GM21423 (cell line): ENCODE results near the gene MBOAT2.
"Not testable (repeated sequence)": the region's sequence is repeated elsewhere in the genome, so short reads cannot be mapped to it uniquely, and the experiment has no call there.

Experiments
- ATAC-seq: cut with Tn5 transposase; IDR thresholded peaks from one replicate; pipeline ENCODE4 v1.9.1; 2021; ENCODE audit warnings: mild to moderate bottlenecking, moderate library complexity; ENCODE audit not compliant: unreplicated experiment

Gene MBOAT2

DNA sequence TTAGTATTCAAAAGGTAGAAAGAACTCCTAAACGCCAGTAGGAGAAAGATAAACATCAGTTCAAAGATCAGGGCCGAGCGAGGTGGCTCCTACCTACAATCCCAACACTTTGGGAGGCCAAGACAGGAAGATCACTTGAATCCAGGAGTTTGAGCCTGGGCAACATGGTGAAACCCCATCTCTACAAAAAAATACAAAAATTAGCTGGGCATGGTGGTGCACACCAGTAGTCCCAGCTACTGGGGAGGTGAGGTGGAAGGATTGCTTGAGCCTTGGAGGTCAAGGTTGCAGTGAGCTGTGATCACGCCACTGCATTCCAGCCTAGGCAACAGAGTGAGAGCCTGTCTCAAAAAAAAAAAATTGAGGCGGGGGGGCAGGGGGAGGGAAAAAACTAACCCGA is 40.6 kb downstream of the MBOAT2 start:
- ATAC-seq: no peak

DNA sequence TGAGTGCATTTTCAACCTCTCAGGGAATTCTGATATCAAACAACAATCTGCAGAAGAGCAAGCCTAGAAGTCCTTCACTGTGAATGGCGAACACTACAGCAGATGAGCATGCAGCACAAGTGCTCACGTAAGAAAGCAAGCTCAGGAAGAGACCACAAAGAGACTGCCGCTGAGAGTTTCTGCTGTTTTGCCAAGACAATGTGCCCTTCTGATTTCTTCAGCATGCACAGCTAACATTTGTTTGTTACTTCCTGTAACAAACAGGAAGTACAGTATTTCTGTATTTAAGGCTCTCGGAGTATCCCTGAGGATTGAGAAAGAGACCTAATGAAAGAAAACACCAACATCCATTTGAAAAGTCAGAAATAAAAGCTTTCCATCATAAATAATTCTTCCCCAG is 45.9 kb downstream of the MBOAT2 start:
- ATAC-seq: no peak

DNA sequence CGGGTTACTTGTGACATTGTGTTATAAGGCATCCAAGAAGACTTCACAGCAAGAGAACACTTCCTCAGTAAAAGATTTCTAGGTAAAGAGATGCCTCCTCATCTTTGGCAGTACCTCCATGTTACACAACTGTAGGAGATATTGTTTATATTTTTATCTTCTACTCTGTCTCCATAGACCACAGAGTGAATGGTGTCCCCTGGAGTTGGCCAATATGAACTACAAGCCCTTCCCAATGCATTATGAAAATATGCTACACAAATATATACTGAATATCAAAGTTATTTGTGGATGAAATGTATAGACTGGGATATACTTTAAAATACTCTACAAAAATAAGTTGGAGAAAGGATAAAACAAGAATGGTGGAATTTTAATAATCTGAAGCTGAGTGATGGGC is 46.7 kb downstream of the MBOAT2 start:
- no peak for ATAC-seq

DNA sequence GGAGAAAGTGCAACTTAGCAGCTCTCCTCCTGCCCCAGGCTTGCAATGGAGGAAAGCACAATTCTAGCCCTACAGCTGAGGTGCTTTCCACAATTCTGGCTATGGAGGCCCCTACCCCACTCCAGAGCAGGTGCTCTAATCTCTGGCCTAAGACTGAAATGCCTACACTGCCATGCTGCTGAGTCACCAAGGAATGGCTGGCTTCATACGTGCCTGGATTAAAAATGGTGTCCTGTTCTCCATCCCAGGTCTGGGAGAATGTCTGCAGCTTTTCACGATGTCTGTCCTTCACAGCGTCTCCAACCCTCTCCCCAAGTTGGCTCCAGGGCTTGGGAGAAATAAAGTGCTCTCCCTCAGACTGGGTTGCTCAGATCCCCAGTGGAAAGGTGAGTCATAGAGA is 48.5 kb downstream of the MBOAT2 start:
- no peak for ATAC-seq

DNA sequence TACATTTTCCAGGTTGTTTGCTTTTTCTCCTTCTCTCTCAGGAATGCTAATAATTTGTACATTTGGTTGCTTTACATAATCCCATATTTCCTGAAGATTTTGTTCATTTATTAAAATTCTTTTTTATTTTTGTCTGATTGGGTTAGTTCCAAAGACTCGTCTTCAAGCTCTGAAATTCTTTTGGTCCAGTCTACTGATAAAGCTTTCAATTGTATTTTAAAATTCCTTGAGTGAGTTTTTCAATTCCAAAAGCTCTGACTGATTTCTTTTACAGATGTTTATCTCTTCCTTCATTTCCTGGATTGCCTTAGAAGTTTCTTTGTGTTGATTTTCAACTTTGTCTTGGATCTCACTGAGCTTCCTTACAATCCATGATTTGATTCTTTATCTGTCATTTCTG is 50.0 kb downstream of the MBOAT2 start:
- ATAC-seq: no peak

DNA sequence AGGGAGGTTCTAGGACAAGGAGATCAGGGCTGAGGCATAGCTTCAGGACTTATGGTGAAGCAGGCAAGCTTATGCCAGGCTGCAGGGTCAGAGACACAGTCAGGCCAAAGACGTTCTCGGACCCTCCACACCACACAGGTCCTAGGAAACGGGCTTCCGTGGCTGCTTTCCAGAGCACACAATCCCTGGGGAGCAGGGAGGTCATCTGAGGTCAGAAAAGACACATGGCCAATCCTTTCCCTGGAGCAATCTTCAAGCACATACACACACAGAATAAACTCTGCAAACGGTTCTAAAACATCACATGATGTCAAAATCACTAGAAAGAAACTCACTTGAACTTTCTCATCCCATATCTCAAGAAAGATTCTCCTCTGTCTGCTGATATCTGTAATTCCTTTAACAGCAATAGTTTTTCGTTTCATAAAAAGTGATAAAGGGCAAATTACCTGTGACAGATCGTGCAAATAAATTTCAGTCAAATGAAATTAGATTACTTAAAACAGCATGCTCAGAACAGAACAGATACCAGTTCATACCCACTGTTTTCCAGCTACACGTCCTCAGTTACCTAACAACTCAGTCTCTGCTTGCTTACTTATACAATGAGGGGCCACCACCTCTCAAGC is 63.9 kb downstream of the MBOAT2 start:
- ATAC-seq: no peak

DNA sequence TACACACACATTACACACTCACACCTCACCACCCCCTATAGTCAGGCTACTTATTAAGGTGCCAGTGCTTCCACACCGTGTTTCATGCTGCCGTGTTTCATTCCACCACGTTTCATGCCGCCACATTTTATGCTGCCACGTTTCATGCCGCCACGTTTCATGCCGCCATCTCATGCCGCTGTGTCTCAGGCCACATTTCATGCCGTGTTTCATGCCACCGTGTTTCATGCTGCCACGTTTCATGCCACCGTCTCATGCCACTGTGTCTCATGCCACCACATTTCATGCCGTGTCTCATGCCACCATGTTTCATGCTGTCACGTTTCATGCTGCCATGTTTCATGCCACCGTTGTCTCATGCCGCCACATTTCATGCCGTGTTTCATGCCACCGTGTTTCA is 65.1 kb downstream of the MBOAT2 start:
- ATAC-seq: no peak

DNA sequence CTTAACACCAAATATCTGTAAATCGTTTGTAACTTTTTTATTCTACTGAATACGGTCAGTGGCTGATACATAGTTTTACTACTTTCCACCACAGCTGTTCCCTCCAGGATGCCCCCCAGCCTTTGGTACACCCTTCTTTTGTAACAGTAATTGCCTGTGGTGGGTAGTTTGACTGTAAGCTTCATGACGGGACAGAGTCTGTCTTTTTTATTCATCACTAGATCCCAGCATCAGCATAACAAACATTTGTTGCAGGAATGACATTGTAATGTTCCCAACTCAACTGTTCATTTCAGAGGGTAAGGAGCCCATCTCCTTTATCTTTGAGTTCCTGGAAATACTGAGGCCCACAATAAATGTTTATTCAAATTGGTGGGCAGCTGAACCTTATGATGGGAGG is 67.5 kb downstream of the MBOAT2 start:
- no peak for ATAC-seq

DNA sequence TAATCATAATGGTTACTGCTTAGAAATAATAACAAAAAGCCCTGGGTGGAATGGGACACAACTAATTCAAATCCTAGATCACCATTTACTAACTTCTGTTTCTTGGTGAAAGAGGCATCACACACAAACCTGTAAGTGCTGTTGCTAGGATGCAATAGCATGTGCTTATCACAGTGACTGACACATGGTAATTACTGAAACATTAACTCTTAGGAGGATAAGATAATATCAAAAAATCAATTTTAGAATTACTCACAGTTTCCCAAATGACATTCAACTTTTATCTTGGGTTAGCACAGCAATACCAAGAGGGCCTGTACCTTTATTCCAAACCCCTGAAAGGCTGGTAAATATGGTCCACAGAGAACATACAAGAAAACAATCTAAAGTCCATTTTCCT is 69.1 kb downstream of the MBOAT2 start:
- no peak for ATAC-seq

DNA sequence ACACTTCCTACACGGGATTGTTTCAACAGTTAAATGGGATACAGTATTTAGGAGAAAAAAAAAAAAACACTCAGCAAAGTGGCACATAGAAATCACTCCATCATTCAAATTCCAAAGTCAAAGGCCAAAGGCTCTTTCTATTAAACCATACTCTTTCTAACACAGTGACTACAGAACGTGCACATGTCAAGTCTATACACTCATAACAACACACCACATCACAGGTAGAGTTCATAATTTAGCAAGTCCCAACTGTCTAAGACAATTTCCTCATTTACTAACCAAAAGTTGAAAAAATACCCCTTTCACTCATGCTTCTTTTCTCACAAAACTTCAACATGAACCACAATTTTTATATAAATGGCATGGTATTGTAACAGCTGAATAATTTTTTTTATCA is 70.8 kb downstream of the MBOAT2 start:
- no peak for ATAC-seq

DNA sequence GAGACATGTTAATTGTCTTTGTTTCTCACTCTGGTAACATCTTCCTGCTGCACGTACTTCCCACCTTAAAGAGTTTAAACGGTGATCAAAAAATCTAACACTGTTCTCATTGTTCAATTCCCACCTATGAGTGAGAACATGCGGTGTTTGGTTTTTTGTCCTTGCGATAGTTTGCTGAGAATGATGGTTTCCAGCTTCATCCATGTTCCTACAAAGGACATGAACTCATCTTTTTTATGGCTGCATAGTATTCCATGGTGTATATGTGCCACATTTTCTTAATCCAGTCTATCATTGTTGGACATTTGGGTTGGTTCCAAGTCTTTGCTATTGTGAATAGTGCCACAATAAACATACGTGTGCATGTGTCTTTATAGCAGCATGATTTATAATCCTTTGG is 73.3 kb downstream of the MBOAT2 start:
- not testable (repeated sequence) for ATAC-seq

DNA sequence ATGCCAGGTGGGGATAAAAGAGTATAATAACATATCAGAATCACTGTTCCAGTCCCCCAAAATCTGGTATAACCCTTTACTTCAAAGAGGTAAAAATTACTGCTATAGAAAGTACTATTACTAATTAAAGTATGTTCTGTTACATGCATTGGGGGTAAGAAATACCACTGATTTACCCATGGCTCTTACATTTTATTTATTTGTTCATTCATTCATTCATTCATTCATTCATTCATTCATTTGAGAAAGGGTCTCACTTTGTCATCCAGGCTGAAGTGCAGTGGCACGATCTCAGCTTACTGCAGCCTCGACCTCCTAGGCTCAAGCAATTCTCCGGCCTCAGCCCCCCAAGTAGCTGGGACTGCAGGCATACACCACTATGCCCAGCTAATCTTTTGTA is 74.4 kb downstream of the MBOAT2 start:
- ATAC-seq: no peak

DNA sequence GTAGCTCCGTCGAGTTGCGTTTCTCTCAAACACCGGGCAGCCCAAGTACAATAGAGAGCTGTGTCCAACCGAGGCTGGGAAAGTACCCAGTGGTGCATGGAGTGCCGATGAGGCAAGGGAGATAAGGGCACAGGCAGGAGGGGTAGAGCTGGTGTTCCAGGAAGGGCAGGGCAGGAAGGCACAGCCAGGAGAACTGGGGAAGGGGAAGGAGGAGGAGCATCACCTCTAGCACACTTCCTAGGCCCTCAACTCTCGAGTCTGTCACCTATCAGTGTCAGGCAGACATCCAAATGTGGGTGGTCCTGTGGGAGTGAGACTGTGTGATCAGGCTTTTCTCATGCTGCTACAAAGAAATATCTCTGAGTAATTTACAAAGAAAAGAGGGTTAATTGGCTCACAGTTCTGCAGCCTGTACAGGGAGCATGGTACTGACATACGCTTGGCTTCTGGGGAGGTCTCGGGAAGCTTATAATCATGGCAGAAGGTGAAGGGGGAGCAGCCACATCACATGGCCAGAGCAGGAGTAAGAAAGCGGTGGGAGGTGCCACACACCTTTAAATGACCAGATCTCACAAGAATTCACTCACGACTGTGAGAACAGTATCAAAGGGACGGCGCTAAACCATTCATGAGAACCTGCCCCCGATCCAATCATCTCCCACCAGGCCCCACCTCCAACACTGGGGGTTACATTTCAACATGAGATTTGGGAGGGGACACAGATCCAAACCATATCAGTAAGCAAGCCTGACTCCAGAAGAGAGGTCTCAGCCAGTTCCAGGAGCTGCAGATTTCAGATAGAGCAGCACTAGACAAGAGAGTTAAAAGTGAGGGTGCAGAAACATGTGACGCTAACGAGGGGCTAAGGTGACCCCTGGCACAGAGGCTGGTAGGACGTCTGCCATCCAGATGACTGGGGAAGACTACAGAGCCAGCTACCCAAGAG is 75.7 kb downstream of the MBOAT2 start:
- no peak for ATAC-seq

DNA sequence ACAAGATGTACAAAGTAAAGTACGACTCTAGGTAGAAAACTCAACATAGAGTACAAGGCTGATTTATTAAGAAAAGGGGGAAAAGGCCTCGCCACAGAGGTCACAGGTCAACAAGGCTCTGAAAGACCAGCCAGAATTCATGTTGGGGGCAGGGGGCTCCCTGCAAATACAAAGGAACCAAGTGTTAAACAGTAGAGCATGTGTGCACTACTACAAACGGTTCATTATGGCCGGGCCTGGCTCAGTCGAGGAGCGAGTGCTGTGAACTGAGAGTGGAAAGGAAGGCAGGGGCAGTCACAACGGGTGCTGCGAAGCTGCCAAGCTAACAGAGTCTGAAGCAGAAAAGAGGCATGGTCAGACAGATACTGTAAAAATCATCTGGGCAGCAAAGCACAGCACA is 77.1 kb downstream of the MBOAT2 start:
- ATAC-seq: no peak

DNA sequence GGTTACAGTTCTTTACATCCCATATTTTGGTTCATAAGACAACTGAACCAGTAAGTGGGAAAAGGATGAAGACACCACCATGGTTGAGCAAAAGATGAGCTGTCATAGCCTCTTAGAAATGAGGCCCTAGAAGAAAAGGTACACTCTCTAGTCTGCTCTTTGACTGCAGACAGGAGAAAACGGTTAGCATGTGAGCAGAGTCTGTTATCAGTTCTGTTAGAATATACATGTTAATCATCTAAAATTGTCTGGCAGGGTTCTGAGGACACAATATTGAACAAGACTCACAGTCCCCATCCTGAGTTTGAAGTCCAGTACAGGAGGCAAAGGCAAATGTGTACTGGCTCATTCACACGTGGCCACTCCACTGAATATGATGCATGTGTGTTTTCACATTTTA is 78.1 kb downstream of the MBOAT2 start:
- no peak for ATAC-seq

DNA sequence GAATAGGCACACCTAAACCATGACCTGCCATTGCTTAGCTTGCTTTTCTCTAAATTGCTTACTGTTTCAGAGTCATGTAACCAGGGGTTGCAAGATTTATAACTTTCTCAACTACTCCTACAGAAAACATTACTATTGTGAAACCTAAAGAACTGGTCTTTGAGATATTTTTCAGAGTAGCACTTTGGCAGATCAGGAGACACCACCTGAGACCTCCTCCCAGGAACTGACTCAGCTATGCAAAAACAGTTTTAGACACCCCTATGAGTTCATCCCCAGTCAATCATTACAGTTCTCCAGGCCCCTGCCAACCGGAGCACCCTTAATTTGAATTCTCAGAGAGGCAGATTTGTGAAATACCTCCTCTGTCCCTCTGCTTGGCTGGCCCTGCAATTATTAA is 80.3 kb downstream of the MBOAT2 start:
- ATAC-seq: no peak

DNA sequence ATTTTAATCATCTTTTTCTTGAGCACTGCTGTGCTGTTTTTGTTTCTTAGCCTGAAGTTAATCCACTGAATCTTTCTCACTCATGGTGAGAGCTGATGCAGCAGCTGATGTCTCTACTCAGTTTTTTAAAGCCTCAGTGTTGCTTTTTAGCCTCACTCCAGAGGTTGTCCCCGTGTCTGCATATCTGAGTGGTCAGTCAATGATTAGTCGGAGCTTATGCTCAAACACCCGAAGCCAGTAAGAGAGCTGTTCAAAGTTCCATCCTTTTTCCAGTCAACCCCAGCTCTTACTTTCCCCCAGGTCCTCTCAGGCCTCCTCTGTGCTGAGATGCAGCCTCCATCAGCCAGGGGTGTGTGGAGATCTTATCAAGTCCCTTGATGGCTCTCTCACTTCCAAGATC is 81.1 kb downstream of the MBOAT2 start:
- no peak for ATAC-seq

DNA sequence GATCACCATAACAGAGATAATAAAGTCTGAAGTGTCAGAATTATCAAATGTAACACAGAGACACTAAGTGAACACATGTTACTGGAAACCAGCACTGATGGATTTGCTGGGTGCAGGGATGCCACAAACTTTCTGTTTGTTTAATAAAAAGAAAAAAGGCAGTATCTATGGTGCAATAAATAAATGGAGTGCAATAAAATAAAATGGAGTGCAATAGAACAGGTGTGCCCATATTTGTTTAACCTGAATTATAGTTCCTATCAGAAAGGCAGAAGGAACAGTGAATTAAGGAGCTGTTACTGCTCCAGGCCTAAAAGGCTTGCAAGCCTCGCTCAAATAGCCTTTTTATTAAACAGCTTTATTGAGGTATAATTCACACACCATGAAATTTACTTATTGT is 85.1 kb downstream of the MBOAT2 start:
- ATAC-seq: no peak

DNA sequence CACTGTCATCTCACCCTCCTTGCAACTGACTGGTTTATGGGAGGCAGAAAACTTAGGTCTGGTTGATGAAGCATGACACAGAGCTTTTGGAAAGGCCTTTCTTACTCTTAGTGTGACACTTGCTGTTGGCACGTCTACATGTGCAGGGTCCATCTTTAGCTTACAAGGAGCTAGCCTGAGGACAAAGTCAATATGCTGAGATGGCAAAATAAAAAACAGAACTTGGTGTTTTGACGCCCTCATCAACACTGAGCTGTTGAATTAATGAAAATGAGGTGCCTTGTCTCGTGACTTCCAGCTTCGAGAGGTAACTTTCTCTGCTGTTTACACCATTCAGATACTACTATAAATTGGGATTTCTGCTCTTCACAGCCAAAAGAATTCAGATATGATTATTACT is 87.5 kb downstream of the MBOAT2 start:
- ATAC-seq: no peak

DNA sequence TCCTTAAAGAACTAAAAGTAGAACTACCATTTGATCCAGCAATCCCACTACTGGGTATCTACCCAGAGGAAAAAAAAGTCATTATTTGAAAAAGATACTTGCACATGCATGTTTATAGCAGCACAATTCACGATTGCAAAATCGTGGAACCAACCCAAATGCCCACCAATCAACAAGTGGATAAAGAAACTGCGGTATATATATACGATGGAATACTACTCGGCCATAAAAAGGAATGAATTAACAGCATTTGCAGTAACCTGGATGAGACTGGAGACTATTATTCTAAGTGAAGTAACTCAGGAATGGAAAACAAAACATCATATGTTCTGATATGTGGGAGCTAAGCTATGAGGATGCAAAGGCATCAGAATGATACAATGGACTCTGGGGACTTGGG is 89.7 kb downstream of the MBOAT2 start:
- not testable (repeated sequence) for ATAC-seq

DNA sequence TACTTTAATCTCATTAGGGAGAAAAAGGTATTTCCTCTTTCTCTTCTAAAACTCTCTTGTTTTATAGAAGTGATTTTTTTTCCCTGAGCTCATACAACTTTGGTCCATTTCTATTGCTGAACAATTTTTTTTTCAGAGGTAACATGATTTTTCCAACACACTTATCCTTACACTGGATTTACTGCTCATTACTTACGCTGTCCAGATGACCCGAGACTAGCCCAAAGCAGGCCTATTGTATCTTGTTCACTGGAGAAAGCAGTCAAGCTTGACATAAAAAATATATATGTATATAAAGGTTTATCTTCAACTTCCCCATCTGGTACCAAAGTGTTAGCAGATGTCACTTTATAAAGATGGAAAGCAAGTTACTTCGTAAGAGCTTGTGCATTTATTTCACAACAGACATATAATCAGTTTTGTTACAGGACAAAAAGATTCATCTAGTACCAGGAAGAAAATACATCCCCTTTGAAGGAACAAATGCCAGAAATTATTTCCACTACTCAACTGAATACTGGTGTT is 95.7 kb downstream of the MBOAT2 start:
- no peak for ATAC-seq

DNA sequence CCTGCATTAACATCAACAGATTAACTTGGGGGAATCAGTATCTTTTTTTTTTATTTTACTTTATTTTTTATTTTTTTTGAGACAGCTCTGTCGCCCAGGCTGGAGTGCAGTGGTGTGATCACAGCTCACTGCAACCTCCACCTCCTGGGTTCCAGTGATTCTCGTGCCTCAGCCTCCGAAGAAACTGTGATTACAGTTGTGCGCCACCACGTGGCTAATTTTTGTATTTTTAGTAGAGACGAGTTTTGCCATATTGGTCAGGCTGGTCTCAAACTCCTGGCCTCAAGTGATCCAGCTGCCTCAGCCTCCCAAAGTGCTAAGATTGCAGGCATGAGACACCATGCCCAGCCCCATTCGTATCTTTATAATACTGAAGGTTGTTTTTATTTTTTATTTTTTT is 99.6 kb downstream of the MBOAT2 start:
- not testable (repeated sequence) for ATAC-seq
